DOHH2 (cell line): Measurements from ENCODE around the gene OR4C45.
"Not testable (repeated sequence)": the region's sequence is repeated elsewhere in the genome, so short reads cannot be mapped to it uniquely, and the experiment has no call there.

Experiments used
- H3F3A ChIP-seq: fragments of 200-600 bp; sonication (generic), shearing (Covaris generic); 2 replicates; pipeline ENCODE4 v1.6.0; 2016; ENCODE audit warnings: antibody characterized with exemption, mild to moderate bottlenecking; ENCODE audit not compliant: control insufficient read depth, insufficient read depth
- H3K27ac ChIP-seq: fragments of 200-600 bp; sonication (generic); 2 replicates; pipeline ENCODE4 v1.5.1; 2014; ENCODE audit warnings: low read depth, mild to moderate bottlenecking, low read length, moderate library complexity
- H3K27me3 ChIP-seq: fragments of 200-600 bp; sonication (generic); 2 replicates; pipeline ENCODE4 v1.6.1; 2014; ENCODE audit warnings: mild to moderate bottlenecking, low read length, mixed read lengths; ENCODE audit not compliant: control insufficient read depth
- H3K36me3 ChIP-seq: fragments of 200-600 bp; sonication (generic); 2 replicates; pipeline ENCODE4 v1.6.1; 2014; ENCODE audit warnings: mild to moderate bottlenecking, low read length, moderate library complexity, mixed read lengths; ENCODE audit not compliant: control insufficient read depth
- H3K4me1 ChIP-seq: fragments of 200-600 bp; sonication (generic); 2 replicates; pipeline ENCODE4 v1.6.1; 2014; ENCODE audit warnings: mild to moderate bottlenecking, low read length, mixed read lengths; ENCODE audit not compliant: control insufficient read depth
- H3K4me2 ChIP-seq: fragments of 200-600 bp; sonication (generic); 2 replicates; pipeline ENCODE4 v1.6.0; 2014; ENCODE audit warnings: mild to moderate bottlenecking, low read length, moderate library complexity
- H3K4me3 ChIP-seq: fragments of 200-600 bp; sonication (generic); 2 replicates; pipeline ENCODE4 v1.5.1; 2014; ENCODE audit warnings: mild to moderate bottlenecking, low read length, mixed read lengths
- H3K79me2 ChIP-seq: fragments of 200-600 bp; sonication (generic); 2 replicates; pipeline ENCODE4 v1.6.1; 2014; ENCODE audit warnings: mild to moderate bottlenecking, low read length, mixed read lengths; ENCODE audit not compliant: control insufficient read depth
- H3K9me2 ChIP-seq: fragments of 200-600 bp; sonication (generic); replicated peaks from 2 replicates; pipeline ENCODE4 v1.6.1; 2014; ENCODE audit warnings: mild to moderate bottlenecking, low read length, mixed read lengths; ENCODE audit not compliant: control insufficient read depth
- H3K9me3 ChIP-seq: fragments of 200-600 bp; sonication (generic); 2 replicates; pipeline ENCODE4 v1.6.1; 2014; ENCODE audit warnings: antibody characterized with exemption, low read length, mixed read lengths; ENCODE audit not compliant: control insufficient read depth, insufficient read depth
- H4K20me1 ChIP-seq: fragments of 200-600 bp; sonication (generic); 2 replicates; pipeline ENCODE4 v1.6.0; 2014; ENCODE audit warnings: low read depth, mild to moderate bottlenecking, antibody characterized with exemption, low read length, moderate library complexity; ENCODE audit not compliant: control insufficient read depth, insufficient read depth
- EZH2phosphoT487 ChIP-seq: fragments of 200-600 bp; sonication (generic); IDR thresholded peaks from 2 replicates; pipeline ENCODE4 v1.6.1; 2017; ENCODE audit warnings: borderline replicate concordance, mild to moderate bottlenecking, antibody characterized with exemption, low read length, moderate library complexity, mixed read lengths
- TF ChIP-seq, protein P1 (sequence below): fragments of 200-600 bp; sonication (generic); IDR thresholded peaks from one replicate; pipeline ENCODE4 v1.5.1; 2014; ENCODE audit warnings: antibody characterized with exemption, mild to moderate bottlenecking, low read depth, low read length; ENCODE audit not compliant: poor library complexity, severe bottlenecking

OR4C45 gene

DNA sequence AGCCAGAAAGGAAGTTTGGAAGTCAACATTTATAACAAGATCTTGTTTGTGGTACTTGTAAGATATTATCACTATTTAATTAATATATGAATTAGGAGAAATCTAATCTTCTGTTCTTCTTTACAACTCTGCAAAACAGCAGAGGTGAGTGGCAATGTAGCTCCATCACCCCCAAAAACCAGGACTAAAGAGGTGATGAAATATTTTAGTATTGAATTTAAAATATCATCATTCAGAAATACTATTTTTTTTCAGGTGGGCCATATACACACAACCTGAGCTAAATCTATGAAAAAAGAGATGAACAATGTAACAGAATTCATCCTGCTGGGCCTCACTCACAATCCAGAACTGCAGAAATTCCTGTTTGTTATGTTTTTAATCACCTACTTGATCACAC, at the start of gene OR4C45:
Gene OR4C45 (plus strand): TSS at position 301 of the 400 bp plus-strand sequence.
- Histone ChIP-seq H3F3A (no peaks in the 10 kb centered on the region), H3K9me2 (no peaks in the 10 kb centered on the region), H4K20me1 (no peaks in the 10 kb centered on the region), H3K36me3 (no peaks in the 10 kb centered on the region), H3K9me3 (no peaks in the 10 kb centered on the region), H3K27me3 (no peaks in the 10 kb centered on the region), H3K4me1 (no peaks in the 10 kb centered on the region), H3K4me2 (no peak within 1 kb of the TSS), H3K27ac (no peak within 1 kb of the TSS), H3K4me3 (no peak within 1 kb of the TSS), H3K79me2 (no peaks in the 10 kb centered on the region)
- TF ChIP-seq, protein P1, sequence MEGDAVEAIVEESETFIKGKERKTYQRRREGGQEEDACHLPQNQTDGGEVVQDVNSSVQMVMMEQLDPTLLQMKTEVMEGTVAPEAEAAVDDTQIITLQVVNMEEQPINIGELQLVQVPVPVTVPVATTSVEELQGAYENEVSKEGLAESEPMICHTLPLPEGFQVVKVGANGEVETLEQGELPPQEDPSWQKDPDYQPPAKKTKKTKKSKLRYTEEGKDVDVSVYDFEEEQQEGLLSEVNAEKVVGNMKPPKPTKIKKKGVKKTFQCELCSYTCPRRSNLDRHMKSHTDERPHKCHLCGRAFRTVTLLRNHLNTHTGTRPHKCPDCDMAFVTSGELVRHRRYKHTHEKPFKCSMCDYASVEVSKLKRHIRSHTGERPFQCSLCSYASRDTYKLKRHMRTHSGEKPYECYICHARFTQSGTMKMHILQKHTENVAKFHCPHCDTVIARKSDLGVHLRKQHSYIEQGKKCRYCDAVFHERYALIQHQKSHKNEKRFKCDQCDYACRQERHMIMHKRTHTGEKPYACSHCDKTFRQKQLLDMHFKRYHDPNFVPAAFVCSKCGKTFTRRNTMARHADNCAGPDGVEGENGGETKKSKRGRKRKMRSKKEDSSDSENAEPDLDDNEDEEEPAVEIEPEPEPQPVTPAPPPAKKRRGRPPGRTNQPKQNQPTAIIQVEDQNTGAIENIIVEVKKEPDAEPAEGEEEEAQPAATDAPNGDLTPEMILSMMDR = no peak
- TF ChIP-seq EZH2phosphoT487 = no peak

DNA sequence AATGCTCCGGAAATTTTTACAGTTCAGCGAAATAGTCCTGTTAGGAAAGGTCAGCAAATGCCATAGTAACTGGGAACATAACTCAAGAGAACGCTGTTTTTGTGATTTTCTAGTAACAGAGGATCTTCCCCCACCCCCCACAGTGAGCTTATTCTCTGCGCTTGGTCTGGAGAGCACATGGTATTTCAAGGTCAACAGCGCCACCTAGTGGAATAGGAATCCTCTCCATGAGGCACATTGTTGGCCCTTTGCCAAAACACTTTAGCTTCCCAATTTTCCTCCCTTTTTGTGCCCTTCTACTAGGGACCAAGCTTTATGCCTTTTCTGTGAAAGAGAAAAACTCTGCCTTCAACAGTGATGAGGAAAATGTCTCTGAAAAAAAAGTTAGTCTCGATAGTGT, 37.1 kb upstream of the OR4C45 start:
- no peak for TF ChIP-seq EZH2phosphoT487
- TF ChIP-seq, protein P1 = peak; percentile 69
- Histone ChIP-seq H3K9me3 (no peaks in the 10 kb centered on the region), H3K4me2 (no peak overlapping the region), H3F3A (no peaks in the 10 kb centered on the region), H3K27ac (no peak overlapping the region), H3K4me1 (no peaks in the 10 kb centered on the region), H3K79me2 (no peaks in the 10 kb centered on the region), H3K4me3 (no peak overlapping the region), H3K27me3 (no peaks in the 10 kb centered on the region), H4K20me1 (no peaks in the 10 kb centered on the region), H3K36me3 (no peaks in the 10 kb centered on the region), H3K9me2 (no peaks in the 10 kb centered on the region)

DNA sequence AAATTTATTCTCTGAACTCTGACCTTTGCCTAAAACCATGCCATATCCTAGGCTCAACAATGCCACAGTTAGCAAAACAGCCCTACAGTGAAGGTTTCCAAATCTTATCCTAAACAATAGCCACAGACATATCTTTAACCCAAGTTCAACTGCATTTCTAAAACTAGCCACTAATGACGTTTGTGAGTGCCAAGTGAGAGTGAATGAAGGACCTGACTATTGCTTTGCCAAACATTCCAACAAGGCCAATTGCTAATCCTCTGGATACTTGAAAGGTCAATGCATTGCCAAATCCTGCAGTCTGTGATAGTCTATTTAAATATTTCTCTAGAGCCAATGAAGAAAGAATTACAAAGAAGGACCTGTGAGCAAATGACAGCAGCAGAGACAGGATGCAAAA, 2.5 kb upstream of the OR4C45 start:
- no peak overlapping the region for H3K4me3 ChIP-seq
- H3K36me3 ChIP-seq = no peaks in the 10 kb centered on the region
- no peaks in the 10 kb centered on the region for H3F3A ChIP-seq
- H4K20me1 ChIP-seq = no peaks in the 10 kb centered on the region
- H3K9me3 ChIP-seq = no peaks in the 10 kb centered on the region
- no peak overlapping the region for H3K4me2 ChIP-seq
- TF ChIP-seq, protein P1 = no peak
- TF ChIP-seq EZH2phosphoT487 = no peak
- H3K9me2 ChIP-seq = no peaks in the 10 kb centered on the region
- H3K27ac ChIP-seq = no peak overlapping the region
- H3K4me1 ChIP-seq = no peaks in the 10 kb centered on the region
- H3K79me2 ChIP-seq = no peaks in the 10 kb centered on the region
- no peaks in the 10 kb centered on the region for H3K27me3 ChIP-seq

DNA sequence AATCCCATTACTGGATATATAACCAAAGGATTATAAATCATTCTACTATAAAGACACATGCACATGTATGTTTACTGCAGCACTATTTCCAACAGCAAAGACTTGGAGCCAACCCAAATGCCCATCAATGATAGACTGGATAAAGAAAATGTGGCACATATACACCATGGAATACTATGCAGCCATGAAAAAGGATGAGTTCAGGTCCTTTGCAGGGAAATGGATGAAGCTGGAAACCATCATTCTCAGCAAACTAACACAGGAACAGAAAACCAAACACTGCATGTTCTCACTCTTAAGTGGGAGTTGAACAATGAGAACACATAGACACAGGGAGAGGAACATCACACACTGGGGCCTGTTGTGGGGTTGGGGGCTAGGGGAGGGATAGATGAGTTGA, 3.6 kb downstream of the OR4C45 start:
- H3K27ac ChIP-seq, H3K4me3 ChIP-seq, H3K9me2 ChIP-seq, H3K4me1 ChIP-seq, H4K20me1 ChIP-seq, H3K4me2 ChIP-seq, H3K27me3 ChIP-seq, H3K36me3 ChIP-seq, H3K9me3 ChIP-seq, H3K79me2 ChIP-seq, H3F3A ChIP-seq: not testable (repeated sequence)
